Head of caudate nucleus (tissue), 42 donors: ENCODE data around the gene CRTC3.
"Not testable (repeated sequence)": the region's sequence is repeated elsewhere in the genome, so short reads cannot be mapped to it uniquely, and the experiment has no call there.

Source experiments
- DNase-seq, 42 donors: peaks; one replicate each; pipeline versions ENCODE4 v3.0.0 to v3.0.0-alpha.2; 2020 to 2021; ENCODE audit warnings: mixed read lengths in 7 of 42
- intact Hi-C: fragments of 100-400 bp; cut with DNase I; formaldehyde crosslinking; loops from one replicate; pipeline ENCODE4 v1.15.0; 2022

Gene CRTC3

GRCh38 chr15:90513448-90513847 is 16.3 kb upstream of the CRTC3 start:
- intact Hi-C loops, result no loop called here
- DNase-seq, result no peak

- DNase-seq, intact Hi-C loops: not testable (repeated sequence)
Measured at GRCh38 chr15:90513893-90514292, 15.8 kb upstream of the CRTC3 start.

- DNase-seq, result no peak
- intact Hi-C loops, result no loop called here
Measured at GRCh38 chr15:90519688-90520087, 10.0 kb upstream of the CRTC3 start.

- intact Hi-C loops, result no loop called here
- DNase-seq, result no peak
Measured at GRCh38 chr15:90520365-90520764, 9.4 kb upstream of the CRTC3 start.

GRCh38 chr15:90523373-90523772 is 6.3 kb upstream of the CRTC3 start:
- DNase-seq, result no peak
- intact Hi-C loops, result no loop called here

- intact Hi-C loops, result not testable (repeated sequence)
Measured at GRCh38 chr15:90524018-90524803, 5.5 kb upstream of the CRTC3 start.

GRCh38 chr15:90529011-90529370 is 732 bp upstream of the CRTC3 start:
- intact Hi-C loops, result no loop called here
- peak in 1 of 42 donors; percentile 6 for DNase-seq

More at GRCh38 chr15:90524018-90524803, 5.5 kb upstream of the CRTC3 start:
- not testable (repeated sequence) for DNase-seq

GRCh38 chr15:90530250-90531051 is 728 bp downstream of the CRTC3 start:
- intact Hi-C loops, result loop anchor here (5.0 kb wide), 1 partner anchor 67 kb away; no protein-coding TSS in a partner anchor
- peak in 40 of 42 donors; percentile 15 to 75 (median 49) for DNase-seq

GRCh38 chr15:90531147-90531546 is 1.4 kb downstream of the CRTC3 start:
- intact Hi-C loops, result loop anchor here (5.0 kb wide), 1 partner anchor 66 kb away; no protein-coding TSS in a partner anchor
- DNase-seq, result no peak

GRCh38 chr15:90535254-90535653 is 5.5 kb downstream of the CRTC3 start:
- intact Hi-C loops, result no loop called here
- no peak for DNase-seq

- intact Hi-C loops, result no loop called here
Measured at GRCh38 chr15:90539789-90540188, 10.1 kb downstream of the CRTC3 start.

GRCh38 chr15:90540768-90541167 is 11.0 kb downstream of the CRTC3 start:
- no peak for DNase-seq
- intact Hi-C loops, result no loop called here

More at GRCh38 chr15:90539789-90540188, 10.1 kb downstream of the CRTC3 start:
- no peak for DNase-seq

- intact Hi-C loops, result no loop called here
Measured at GRCh38 chr15:90545095-90545494, 15.4 kb downstream of the CRTC3 start.

GRCh38 chr15:90547540-90547939 is 17.8 kb downstream of the CRTC3 start:
- DNase-seq, result peak in 1 of 42 donors; percentile 24
- intact Hi-C loops, result no loop called here

More at GRCh38 chr15:90545095-90545494, 15.4 kb downstream of the CRTC3 start:
- no peak for DNase-seq

- no peak for DNase-seq
- intact Hi-C loops, result loop anchor here (5.0 kb wide), 1 partner anchor 46 kb away; no protein-coding TSS in a partner anchor
Measured at GRCh38 chr15:90550919-90551318, 21.2 kb downstream of the CRTC3 start.

- DNase-seq, result no peak
- intact Hi-C loops, result loop anchor here (5.0 kb wide), 1 partner anchor 45 kb away; no protein-coding TSS in a partner anchor
Measured at GRCh38 chr15:90552162-90552928, 22.6 kb downstream of the CRTC3 start.

- intact Hi-C loops, result loop anchor here (5.0 kb wide), 1 partner anchor 44 kb away; no protein-coding TSS in a partner anchor
- DNase-seq, result no peak
Measured at GRCh38 chr15:90552929-90553211, 23.1 kb downstream of the CRTC3 start.

GRCh38 chr15:90553248-90553745 is 23.6 kb downstream of the CRTC3 start:
- peak in 29 of 42 donors; percentile 36 to 85 (median 59) for DNase-seq
- intact Hi-C loops, result loop anchor here (5.0 kb wide), 1 partner anchor 44 kb away; no protein-coding TSS in a partner anchor
